ENCODE measurements around the gene FBXO45.
"Not testable (repeated sequence)": the region's sequence is repeated elsewhere in the genome, so short reads cannot be mapped to it uniquely, and the experiment has no call there.

The FBXO45 gene

DNA sequence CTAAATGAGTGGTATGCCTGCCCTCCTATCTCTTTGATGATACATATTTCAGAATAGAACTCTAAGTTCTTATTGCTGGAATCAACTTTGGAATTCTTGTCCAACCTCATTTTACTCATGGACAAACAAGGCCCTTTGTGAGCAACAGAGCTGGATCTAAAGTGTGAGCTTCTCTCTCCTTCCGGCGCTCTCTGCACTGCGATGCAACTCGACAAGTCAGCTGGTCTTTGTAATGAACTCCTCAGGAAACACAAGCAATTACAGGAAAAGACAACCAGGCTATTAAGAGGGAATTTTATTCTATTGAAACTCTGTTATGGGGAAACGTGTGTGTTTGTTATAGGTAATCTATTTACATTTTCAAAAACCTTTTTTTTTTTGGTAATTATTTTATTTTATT, 50.8 kb downstream of the FBXO45 start:
- DNase-seq (ENCODE audit: low read depth), result no peak

GRCh38 chr3:196619627-196620026, 51.2 kb downstream of the FBXO45 start:
- DNase-seq (ENCODE audit: low read depth), result not testable (repeated sequence)

GRCh38 chr3:196620161-196620604, 51.7 kb downstream of the FBXO45 start:
- DNase-seq (ENCODE audit: low read depth), result no peak

- no peak for DNase-seq (ENCODE audit: low read depth)
Measured at GRCh38 chr3:196620684-196621083, 52.2 kb downstream of the FBXO45 start.

DNA sequence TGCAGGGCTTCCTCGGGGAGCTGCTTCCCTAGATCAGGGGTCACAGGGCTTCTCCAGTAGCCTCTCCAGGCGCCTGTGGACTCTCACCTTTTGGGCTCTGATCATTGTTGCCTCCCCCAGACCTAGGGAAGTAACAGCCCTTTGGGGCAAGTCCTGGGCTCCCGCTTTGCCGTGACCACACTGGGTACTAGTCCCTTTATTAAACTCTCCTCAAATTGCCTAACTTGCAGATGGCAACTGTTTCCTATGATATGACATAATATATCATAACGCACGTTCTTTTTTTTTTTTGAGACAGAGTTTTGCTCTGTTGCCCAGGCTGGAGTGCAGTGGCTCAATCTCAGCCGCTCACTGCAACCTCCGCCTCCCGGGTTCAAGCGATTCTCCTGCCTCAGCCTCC, 53.2 kb downstream of the FBXO45 start:
- DNase-seq (ENCODE audit: low read depth), result no peak

DNA sequence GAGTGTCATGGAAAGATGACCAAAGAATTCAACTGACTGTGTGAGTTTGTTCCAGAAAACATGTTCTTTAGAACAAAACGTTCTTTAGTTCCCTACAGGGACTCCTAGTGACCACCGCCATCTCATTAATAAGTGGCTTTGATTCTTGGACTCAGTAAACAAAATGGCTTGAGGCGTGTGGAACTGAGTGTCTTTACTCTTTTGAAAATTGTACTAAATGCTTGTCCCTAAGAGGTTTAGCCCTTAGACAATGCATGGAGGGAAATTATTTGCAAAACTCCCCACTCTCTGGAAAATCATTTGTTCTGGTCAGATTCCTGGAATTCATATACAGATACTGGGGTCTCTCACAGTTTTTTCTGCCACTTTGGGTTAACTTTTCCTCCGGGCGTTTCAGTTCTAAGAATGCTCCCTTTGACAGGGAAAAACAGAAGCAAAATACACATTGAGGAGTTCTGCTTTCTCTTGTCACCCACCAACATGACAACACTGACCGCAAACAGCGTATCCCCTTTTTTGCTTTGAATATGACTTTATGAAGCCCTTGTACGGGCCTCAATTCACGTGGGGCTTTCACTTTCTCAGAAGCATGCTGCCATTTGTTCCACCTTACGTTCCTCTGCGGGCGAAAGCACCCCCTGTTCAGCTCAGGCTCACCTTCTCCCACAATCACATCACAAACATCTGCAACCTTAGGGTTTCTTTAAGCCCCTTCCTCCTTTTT, 55.8 kb downstream of the FBXO45 start:
- DNase-seq (ENCODE audit: low read depth), result no peak

GRCh38 chr3:196624907-196625306, 56.4 kb downstream of the FBXO45 start:
- no peak for DNase-seq (ENCODE audit: low read depth)

DNA sequence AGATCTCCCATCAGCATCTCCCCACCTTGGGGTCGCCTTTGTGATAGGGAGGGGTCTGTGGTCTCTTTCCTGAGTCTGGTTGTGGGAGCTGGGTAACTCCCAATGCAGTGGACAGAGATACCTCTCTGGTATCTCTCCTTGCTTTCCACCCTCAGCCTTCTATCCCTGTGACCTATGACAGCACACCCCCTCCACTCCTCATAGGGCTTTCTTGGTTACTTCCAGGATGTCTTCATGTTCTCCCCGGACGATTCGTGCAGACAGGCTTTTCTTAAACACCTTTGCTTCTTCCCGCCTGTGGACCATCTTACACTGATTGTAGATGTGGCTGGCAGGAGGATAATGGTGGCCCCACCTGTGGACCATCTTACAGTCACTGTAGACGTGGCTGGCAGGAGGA, 56.9 kb downstream of the FBXO45 start:
- DNase-seq (ENCODE audit: low read depth), result no peak

DNA sequence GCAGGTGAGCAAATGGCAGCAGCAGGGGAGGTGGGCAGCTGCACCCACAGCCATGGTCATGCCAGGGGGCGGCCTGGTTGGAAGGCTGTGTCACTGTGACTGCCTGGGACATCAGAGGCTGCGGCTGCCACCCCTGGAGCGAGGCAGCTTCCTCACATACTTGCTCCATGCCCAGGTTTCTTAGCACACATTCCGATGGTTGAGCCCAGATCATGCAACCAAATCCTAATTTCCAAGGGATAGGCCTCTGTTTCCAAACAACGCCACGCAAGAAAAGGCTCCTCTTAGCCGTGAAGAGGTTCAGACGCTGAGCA, 59.4 kb downstream of the FBXO45 start:
- DNase-seq (ENCODE audit: low read depth), result no peak

DNA sequence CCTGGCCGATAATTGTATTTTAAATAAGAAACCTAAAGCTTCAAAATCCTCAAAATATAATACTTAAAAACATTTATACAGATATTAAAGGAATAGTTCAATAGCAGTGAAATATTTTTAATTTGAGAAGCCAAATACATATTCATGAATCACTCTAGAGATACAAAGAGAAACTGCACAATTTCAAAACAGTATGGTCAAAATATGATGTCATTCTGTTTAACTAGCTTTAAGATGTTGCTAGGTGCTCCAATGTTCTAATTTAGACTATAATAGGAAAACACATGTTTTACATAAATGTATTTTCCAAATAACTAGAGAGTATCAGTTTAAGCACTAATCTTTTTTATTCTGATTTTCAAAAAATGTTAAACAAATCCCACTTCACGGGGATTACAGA, 60.8 kb downstream of the FBXO45 start:
- no peak for DNase-seq (ENCODE audit: low read depth)

DNA sequence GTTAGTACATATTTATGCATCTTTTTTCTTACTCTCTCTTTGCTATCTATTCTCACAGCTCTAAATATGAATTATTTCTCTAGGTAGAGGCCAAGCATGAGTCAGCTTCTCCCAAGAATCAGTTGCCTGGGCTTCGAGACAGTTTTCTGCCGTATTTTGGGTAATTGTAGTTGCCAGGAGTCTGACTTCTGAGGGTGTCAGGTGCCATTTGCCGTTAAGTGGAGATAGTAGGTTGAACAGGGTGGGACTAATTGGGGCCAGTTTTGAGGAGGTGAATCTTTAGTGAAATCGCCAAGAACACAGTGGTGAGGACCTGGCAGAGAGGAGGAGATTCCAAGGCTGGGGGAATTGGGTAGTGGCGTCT, 63.2 kb downstream of the FBXO45 start:
- no peak for DNase-seq (ENCODE audit: low read depth)

DNA sequence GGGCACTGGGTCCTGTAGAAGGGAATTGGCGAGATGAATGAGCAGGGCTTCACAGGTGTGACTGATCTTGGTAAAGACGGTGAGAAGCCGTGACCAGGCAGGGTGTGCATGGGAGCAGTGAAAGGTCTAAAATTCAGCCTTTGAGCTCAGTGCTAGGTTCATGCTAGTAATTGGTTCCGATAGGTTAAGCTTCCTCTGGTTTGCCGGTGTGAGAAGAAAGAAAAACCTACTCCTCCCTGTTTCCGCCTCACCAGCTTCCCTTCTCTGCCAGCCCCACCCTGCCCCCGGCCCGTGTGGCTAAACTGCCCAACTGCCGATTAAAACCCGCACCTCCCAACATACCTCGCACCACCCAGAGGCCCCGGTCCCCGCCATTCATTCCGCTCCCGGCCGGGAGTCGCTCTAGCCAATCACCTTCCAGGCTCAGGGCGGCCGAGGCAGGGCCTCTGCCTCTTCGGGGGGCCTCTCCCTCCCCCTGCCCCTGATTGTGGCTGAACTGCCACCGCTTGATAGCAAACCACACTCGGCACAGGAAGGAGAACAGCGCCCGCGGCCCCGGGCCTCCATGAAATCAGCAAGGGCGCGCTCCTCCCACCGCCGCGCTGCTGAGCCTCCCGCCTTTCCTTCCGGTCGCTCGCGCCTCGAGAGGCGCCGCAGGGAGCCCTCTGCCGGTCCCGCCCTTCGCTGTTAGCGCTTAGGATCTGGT, 63.7 kb downstream of the FBXO45 start:
- DNase-seq (ENCODE audit: low read depth), result peak; percentile 42

GRCh38 chr3:196633555-196634151, 65.2 kb downstream of the FBXO45 start:
- DNase-seq (ENCODE audit: low read depth), result no peak

DNA sequence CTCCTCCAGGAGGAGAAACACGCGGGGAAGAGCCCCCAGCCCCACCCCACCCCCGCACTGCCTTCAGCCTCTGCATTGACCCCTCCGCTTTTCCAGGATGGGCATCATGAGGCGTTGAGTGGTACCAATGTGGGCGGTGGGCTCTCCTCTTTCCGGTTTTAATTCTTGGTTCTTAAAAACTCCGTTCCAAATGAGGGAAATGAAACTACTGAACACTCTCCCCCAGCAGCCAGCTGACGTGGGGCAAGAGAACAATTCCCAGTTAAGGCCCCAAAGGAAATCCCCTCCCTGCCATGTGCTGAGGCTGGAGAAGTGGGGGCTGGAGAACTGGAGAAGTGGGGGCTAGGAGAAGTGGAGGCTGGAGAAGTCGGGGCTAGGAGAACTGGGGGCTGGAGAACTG, 65.8 kb downstream of the FBXO45 start:
- no peak for DNase-seq (ENCODE audit: low read depth)

DNA sequence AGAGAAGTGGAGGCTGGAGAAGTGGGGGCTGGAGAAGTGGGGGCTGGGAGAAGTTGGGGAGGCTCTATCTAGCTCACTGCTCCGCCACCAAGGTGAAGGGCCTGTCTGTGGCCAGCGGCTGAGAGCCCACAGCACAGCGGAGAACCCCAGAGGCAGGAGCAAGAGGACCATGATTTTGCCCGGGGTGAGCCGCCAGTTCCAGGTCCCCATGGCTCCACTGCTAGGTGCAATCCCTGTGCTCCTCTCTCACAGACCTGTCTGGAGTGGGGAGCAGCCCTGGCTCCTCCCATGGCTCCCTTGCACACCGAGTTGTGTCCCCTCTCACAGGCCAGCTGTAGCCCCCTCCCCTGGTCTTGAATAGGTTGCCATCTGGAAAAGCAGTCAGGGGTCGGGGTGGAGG, 66.4 kb downstream of the FBXO45 start:
- no peak for DNase-seq (ENCODE audit: low read depth)

DNA sequence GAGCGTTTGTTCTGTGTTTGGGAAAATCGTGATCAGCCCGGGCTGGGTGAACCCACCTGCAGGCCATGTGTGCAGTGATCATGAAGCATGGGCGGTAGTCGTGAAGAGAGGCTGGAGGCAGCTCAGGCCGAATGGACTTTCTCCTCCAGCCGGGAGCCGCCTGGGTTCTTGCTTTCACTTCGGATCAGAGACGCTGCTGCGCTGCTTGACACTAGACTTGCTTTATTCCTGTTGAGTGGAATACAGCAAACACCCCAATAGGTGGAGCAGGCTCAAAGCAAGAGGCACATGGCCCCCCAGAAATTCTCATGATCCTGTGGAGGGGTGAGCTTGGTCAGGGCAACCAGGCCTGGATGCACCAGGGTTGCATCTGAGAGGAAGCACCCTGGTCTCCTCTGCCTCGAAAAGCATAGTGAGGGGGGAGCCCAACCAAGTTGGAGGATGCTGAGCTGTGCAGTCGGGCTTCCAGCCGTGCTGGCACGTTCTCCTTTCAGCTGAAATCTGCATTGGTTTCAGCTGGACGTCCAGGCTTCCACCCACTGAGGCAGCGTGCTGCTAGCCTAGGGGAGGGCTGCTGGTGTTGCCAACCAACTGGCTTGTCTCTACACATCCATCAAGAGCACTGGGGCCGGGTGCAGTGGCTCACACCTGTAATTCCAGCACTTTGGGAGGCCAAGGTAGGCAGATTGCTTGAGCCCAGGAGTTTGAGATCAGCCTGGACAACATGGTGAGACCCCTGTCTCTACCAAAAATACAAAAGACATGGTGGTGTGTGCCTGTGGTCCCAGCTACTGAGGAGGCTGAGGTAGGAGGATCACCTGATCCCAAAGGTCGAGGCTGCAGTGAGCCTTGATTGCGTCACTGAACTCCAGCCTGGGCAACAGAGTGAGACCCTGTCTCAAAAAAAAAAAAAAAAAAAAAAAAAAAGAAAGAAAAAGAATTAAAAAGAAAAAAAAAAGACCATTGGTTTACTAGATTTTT, 68.2 kb downstream of the FBXO45 start:
- no peak for DNase-seq (ENCODE audit: low read depth)

DNA sequence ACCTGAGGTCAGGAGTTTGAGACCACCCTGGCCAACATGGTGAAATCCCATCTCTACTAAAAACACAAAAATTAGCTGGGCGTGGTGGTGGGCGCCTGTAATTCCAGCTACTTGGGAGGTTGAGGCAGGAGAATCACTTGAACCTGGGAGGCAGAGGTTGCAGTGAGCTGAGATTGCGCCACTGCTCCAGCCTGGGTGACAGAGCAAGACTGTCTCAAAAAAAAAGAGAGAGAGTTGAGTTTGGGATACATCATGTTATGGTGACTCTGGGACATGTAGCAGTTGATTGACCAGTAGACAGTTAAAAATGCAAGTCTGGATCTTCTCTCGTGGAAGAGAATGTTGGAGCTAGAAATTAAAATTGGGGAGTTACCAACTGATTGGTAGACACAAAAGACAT, 69.5 kb downstream of the FBXO45 start:
- DNase-seq (ENCODE audit: low read depth), result not testable (repeated sequence)

Data from stromal cell of bone marrow (primary cell).